ENCODE data around the gene OGDH.

GRCh38 chr7:44678471-44679179 lies 72.2 kb downstream of the OGDH start:
- TF ChIP-seq CTCF (IDR thresholded peaks at IDR 0.05; ENCODE audit: low read depth, low read length, poor library complexity, severe bottlenecking) (no peak), EZH2phosphoT487 (IDR thresholded peaks at IDR 0.05; ENCODE audit: borderline replicate concordance, low read length) (no peak)

Data from DOHH2 (cell line).